HG03457 (cell line): ENCODE data around the gene WDR75.
"Not testable (repeated sequence)": the region's sequence is repeated elsewhere in the genome, so short reads cannot be mapped to it uniquely, and the experiment has no call there.

Experiments
- ATAC-seq: cut with Tn5 transposase; IDR thresholded peaks from one replicate; pipeline ENCODE4 v1.9.1; 2021; ENCODE audit warnings: moderate number of reproducible peaks; ENCODE audit not compliant: unreplicated experiment

WDR75 gene

GRCh38 chr2:189440947-189441708 is at the start of gene WDR75:
Gene WDR75, plus strand, starts transcription at chr2:189441474. Its CDS starts 19 bp downstream, at chr2:189441493.
- peak; percentile 83 for ATAC-seq

GRCh38 chr2:189393440-189394111 is 47.7 kb upstream of the WDR75 start:
- no peak for ATAC-seq

- ATAC-seq: no peak
Observed at GRCh38 chr2:189394525-189394924, 46.7 kb upstream of the WDR75 start.

GRCh38 chr2:189402932-189403331 is 38.3 kb upstream of the WDR75 start:
- no peak for ATAC-seq

DNA sequence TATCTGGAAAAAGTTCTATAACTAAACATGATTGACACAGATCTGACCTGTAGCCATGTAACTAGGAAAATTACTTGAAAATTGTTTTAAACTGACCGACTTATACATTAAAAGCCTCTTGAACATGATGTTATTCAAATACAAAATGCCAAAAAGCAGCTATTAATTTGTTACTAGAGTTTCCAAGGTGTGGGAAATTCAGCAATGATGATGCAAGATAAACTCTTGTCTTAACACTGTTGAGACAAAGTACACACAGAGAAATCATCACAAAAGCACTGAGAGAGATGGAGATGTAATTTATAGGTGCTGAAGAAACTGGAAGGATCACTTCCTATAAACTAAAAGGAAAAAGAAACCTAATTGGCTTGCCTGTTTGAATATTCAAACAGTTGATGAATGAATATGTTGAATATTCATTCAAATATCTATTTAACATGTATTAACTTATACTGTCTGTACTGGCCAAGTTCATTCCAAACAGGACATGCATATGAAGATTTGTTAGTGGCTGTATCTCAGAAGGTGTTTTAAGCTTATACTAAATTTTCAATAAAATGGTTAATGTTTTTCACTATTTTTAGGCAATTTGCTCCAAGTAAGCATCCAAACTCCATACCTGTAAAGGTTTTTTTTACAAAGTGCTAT is 34.6 kb upstream of the WDR75 start:
- ATAC-seq: no peak

- ATAC-seq: no peak
Observed at GRCh38 chr2:189407281-189408209, 33.7 kb upstream of the WDR75 start.

DNA sequence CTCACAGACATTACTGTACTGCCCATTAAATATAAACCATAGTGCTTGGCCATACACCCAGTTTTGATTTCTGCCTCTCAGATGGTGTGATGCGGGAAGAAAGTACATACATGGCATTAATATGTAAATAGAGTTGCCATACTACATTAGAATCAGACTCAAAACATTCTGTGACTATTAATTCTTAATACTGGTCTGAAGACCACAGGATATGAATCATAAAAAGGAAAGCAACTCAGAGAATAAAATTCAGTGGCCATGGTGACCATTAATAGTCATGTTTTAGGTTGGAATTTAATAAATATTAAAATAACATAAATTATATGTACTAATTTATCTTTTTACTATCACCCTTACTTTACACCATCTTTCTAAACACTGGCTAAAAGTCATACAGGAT is 33.0 kb upstream of the WDR75 start:
- no peak for ATAC-seq

DNA sequence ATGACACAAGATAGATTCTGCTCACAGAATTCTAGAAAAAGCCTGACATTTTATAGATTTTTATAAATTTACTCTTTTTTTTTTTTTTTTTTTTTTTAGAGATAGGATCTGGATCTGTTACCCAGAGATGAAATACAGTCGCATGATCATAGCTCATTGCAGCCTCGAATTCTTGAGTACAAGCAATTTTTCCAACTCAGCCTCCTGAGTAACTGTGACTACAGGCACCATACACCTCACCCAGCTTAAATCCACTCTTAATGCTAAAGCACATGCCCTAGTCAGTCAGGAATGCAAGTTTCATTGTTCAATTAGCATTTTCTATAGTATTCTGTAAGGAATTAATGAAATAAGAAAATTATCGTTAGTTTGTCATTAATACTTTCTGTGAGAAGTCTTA is 32.1 kb upstream of the WDR75 start:
- ATAC-seq: no peak

DNA sequence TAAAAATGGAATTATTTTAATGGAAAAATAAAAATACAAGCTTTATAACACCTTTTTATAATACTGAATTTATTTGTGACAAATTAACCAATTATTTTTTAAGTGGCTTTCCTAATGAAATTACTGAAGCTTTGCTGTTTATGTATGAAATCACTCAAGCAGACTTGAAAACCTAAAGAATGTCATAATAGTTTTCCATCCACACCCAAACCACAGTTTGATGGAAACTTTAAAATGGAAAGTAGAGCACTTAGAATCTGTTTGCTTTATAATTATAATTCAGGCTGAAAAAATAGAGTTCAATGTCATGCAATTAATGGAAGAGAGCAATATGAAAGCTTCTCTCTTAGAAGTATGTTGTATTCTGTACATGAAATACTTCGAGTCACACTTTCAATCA is 31.6 kb upstream of the WDR75 start:
- ATAC-seq: no peak

DNA sequence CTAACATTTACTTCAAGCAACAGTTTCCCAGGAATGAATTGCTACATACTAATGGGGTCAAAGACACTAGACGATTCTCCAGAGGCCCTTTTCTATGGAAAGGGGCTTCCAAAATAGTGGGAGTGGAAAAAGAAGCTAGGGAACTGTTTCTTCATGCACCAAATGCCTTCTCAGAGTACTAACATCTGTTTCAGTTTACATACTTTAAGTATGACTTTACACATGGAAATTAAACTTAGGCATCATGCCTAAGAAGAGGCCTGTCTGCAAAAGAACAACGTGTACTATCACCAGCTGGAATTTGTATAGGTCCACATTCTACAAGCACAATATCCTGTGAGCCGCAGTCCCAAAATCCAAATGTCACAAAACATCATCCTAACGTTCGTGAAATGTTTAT is 29.4 kb upstream of the WDR75 start:
- ATAC-seq: no peak

- ATAC-seq: peak; percentile 74
Observed at GRCh38 chr2:189412330-189412953, 28.8 kb upstream of the WDR75 start.

DNA sequence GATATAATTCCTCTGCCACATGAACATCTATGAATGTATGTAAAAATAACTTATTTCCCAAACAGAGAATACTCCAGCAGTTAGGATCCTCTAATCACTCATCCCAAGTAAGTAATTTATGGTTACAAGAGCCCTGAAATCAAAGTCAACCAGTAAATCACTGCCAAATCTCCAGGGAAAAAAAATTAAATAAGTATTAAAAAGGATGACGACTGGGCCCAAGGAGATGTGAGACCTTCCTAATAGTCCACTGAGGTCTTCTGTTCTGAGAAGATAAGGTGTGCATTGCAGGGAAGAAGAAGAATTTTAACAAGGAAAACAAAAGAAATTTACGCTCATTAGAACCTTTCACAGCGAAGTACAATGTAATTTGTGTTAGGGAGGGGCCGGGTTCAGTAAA is 28.0 kb upstream of the WDR75 start:
- no peak for ATAC-seq

GRCh38 chr2:189421644-189422043 is 19.6 kb upstream of the WDR75 start:
- ATAC-seq: no peak

DNA sequence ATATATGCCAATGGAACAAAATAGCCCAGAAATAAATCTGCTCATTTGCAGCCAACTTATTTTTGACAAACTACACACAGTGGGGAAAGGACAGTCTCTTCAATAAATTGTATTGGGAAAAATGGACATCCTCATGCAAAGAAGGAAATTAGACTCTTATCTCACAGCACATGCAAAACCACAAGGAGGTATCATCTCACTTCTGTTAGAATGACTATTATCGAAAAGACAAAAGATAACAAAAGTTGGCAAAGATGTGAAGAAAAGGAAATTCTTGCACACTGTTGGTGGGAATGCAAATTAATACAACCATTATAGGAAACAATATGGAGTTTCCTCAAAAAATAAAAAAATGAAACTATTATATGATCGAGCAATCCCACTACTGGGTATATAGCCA is 16.3 kb upstream of the WDR75 start:
- no peak for ATAC-seq

DNA sequence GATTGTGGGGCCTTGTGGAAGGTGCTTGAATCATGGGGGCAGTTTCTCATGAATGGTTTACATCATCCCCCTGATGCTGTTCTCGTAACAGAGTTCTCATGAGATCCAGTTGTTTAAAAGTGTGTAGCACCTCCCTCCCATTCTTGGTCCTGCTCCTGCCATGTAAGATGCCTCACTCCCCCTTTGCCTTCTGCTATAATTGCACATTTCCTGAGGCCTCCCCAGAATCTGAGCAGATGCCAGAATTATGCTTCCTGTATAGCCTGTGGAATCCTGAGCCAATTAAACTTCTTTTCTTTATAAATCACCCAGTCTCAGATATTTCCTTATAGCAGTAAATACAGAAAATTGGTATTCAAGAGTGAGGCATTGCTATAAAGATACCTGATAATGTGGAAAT is 15.6 kb upstream of the WDR75 start:
- no peak for ATAC-seq

GRCh38 chr2:189426886-189427285 is 14.4 kb upstream of the WDR75 start:
- ATAC-seq: no peak

GRCh38 chr2:189427872-189428271 is 13.4 kb upstream of the WDR75 start:
- ATAC-seq: no peak

DNA sequence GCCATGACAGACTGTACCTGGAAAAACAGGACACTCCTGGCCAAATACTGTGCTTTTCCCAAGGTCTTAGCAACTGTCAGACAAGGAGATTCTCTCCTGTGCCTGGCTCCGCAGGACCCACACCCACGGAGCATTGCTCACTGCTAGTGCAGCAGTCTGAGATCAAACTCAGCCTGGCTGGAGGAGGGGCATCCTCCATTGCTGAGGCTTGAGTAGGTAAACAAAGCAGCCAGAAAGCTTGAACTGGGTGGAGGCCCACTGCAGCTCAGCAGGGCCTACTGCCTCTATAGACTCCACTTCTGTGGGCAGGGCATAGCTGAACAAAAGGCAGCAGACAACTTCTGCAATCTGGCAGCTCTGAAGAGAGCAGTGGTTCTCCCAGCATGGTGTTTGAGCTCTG is 10.8 kb upstream of the WDR75 start:
- not testable (repeated sequence) for ATAC-seq

GRCh38 chr2:189435803-189436202 is 5.5 kb upstream of the WDR75 start:
- not testable (repeated sequence) for ATAC-seq

GRCh38 chr2:189437926-189438325 is 3.3 kb upstream of the WDR75 start:
- ATAC-seq: no peak

DNA sequence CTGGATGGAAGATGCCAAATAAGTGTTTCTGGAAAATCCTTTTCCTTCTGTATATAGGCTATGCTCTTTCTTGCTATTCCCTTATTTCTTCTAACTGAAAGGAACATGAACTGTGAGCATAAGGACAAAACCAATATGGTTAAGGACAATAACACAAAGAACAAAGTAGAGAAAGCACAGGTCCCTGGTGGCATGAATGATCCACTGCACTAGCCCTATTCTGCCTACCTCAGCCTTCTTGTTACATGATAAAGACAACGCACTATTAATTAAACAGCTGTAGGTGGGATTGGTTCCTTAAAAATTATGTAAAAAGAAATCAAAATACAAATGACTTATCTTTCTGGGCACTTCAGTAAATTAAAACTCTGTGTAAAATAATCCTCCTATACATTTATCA is 1.9 kb upstream of the WDR75 start:
- ATAC-seq: no peak
